ENCODE measurements around the gene PPT1.

Gene PPT1

DNA sequence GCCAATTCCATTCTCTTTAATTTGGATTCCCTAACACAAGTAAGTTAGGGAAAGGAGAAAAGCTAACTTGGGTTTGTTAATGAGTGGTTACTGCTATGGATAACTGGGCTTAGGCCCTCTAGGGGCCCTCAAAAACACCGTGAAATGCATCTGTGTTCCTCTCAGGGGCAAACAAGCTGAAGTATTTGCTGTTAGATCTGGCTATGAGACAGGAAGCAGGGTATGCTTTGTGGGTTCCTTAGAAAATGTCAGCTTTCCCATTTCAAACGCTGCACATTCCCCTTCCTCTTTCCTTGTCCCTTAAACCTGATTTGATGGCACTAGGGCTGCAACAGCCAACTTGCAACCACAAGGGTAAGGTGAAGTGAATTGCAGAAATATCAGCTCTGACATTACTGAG lies 62.2 kb downstream of the PPT1 start:
- TF ChIP-seq, protein P1, sequence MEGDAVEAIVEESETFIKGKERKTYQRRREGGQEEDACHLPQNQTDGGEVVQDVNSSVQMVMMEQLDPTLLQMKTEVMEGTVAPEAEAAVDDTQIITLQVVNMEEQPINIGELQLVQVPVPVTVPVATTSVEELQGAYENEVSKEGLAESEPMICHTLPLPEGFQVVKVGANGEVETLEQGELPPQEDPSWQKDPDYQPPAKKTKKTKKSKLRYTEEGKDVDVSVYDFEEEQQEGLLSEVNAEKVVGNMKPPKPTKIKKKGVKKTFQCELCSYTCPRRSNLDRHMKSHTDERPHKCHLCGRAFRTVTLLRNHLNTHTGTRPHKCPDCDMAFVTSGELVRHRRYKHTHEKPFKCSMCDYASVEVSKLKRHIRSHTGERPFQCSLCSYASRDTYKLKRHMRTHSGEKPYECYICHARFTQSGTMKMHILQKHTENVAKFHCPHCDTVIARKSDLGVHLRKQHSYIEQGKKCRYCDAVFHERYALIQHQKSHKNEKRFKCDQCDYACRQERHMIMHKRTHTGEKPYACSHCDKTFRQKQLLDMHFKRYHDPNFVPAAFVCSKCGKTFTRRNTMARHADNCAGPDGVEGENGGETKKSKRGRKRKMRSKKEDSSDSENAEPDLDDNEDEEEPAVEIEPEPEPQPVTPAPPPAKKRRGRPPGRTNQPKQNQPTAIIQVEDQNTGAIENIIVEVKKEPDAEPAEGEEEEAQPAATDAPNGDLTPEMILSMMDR (IDR thresholded peaks at IDR 0.05; ENCODE audit: low read depth, low read length, missing control alignments), result no peak
- DNase-seq (ENCODE audit: low read depth), result no peak
- in situ Hi-C loops (cut with HindIII; ENCODE audit: low sequenced_read_pairs), result no loop called here
- no peak overlapping the region for H3K4me3 ChIP-seq (ENCODE audit: low read depth, low read length)

DNA sequence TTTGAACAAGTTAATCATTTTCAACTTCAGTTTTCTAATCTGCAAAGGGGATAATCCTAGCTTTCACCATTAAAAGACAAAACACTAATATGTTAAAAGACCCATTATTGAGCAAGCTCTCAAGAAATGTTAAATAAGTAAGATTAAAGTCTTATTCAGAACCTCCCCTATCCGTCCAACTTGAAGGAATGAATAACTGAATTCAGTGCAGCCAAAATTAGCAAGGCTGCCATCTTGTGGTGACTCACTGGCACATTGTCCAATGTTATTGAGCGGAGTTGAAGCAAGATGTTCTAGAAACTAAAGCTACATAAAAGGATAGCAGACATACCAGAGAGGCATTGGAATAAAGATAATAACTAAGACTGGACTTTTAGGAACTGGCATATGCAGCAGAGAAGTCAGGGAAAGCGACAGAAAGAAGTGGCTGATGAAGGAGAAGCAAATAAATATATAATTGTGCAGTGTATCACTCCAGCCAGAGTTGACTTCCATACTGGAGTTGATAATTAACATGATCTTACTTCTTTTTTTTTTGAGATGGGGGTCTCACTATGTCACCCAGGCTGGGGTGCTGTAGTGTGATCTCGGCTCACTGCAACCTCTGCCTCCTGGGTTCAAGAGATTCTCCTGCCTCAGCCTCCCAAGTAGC lies 64.7 kb downstream of the PPT1 start:
- in situ Hi-C loops (cut with HindIII; ENCODE audit: low sequenced_read_pairs), result no loop called here
- TF ChIP-seq, protein P1 (IDR thresholded peaks at IDR 0.05; ENCODE audit: low read depth, low read length, missing control alignments), result peak; percentile 73
- peak; percentile 46 for DNase-seq (ENCODE audit: low read depth)
- H3K4me3 ChIP-seq (ENCODE audit: low read depth, low read length), result no peak overlapping the region

DNA sequence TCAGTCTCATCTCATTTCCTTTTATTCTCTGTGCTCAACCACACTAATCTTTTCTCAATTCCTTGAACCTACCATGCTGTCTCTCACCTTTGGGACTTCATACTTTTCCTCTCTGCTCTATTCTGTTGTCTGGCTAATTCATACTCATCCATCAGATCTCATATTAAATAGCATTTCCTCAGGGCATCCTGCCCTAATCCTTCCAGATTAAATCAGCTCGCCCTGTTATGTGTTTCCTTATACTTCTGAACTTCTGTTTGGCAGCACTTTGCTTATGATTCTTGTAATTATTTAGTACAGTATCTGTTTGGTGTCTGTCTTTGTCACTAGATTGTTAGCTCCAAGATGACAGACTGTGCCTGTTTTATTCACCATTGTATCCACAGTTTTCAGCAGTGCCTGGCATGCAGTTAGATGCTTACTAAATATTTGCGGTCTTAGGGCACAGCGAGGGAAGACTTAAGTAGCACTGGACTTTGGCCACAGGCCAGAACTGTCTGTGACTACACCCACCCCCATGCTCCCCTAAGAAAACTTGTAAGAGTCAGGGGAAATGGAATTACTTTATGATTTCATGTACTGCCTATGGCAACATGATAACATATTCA lies 66.4 kb downstream of the PPT1 start:
- in situ Hi-C loops (cut with HindIII; ENCODE audit: low sequenced_read_pairs), result no loop called here
- no peak overlapping the region for H3K4me3 ChIP-seq (ENCODE audit: low read depth, low read length)
- no peak for DNase-seq (ENCODE audit: low read depth)
- TF ChIP-seq, protein P1 (IDR thresholded peaks at IDR 0.05; ENCODE audit: low read depth, low read length, missing control alignments), result no peak

DNA sequence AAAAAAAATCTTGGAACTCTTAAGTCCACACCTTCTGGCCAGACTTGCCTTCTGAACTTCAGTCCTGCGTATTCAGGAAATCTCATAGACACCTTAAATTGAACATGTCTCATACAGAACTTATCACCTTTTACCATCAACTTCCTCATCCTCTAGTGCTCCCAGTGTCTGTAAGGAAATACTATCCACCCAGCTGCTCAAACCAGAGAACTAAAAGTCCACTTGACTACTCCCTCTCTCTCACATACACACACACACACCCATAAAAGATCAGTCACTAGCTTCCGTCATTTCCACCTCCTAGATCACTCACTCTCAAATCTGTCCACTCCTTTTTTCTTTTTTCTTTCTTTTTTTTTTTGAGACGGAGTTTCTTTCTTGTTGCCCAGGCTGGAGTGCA lies 67.4 kb downstream of the PPT1 start:
- in situ Hi-C loops (cut with HindIII; ENCODE audit: low sequenced_read_pairs), result no loop called here
- TF ChIP-seq, protein P1 (IDR thresholded peaks at IDR 0.05; ENCODE audit: low read depth, low read length, missing control alignments), result no peak
- DNase-seq (ENCODE audit: low read depth), result no peak
- no peak overlapping the region for H3K4me3 ChIP-seq (ENCODE audit: low read depth, low read length)

DNA sequence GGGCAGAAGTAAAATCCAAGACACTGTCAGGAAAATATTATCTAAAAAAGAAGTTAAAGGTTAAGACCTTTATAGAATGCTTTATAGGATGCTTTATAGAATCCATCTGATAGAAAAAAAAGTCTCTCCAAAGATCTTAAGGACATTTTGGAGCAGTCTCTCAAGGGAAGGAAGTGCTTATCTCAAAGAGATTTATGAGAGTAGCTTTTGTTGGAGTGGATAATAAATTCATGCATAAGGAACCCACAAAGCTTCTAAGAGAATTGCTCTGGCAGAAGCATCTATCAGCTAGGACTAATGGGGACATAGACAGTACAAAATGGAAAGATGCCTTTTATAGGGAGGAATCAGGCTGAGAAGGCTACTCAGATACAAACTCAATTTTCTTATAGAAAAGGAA lies 69.4 kb downstream of the PPT1 start:
- H3K4me3 ChIP-seq (ENCODE audit: low read depth, low read length), result no peak overlapping the region
- DNase-seq (ENCODE audit: low read depth), result no peak
- TF ChIP-seq, protein P1 (IDR thresholded peaks at IDR 0.05; ENCODE audit: low read depth, low read length, missing control alignments), result no peak
- in situ Hi-C loops (cut with HindIII; ENCODE audit: low sequenced_read_pairs), result no loop called here

DNA sequence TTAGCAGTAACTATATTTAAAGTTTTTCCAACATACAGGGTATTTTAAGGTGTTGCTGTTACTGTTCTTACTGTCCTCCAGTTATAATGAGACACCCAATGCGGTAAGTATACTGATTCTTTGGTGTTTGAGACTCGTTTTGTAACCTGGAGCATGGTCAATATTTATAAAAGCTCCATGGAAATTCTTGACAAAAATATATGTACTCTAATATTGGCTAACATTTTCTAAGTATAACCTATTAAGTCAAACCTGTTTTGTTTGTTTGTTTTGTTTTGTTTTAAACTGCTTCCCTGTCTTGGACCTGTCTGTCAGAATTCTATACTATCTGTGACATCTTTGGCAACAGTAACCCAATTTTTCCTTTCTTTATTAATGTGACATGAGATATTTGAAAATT lies 72.4 kb downstream of the PPT1 start:
- TF ChIP-seq, protein P1 (IDR thresholded peaks at IDR 0.05; ENCODE audit: low read depth, low read length, missing control alignments), result no peak
- DNase-seq (ENCODE audit: low read depth), result no peak

More for the DNA sequence above, 72.4 kb downstream of the PPT1 start:
- no peak overlapping the region for H3K4me3 ChIP-seq (ENCODE audit: low read depth, low read length)
- in situ Hi-C loops (cut with HindIII; ENCODE audit: low sequenced_read_pairs), result no loop called here
